Fibroblast of peridontal ligament (primary cell): ENCODE data around the gene RUNX1.
"Not testable (repeated sequence)": the region's sequence is repeated elsewhere in the genome, so short reads cannot be mapped to it uniquely, and the experiment has no call there.

Experiments
- DNase-seq: peaks from one replicate; pipeline ENCODE4 v3.0.0-alpha.2; 2010; ENCODE audit errors: extremely low read depth

Gene RUNX1

GRCh38 chr21:34807146-34807880 is 241.8 kb downstream of the RUNX1 start:
- DNase-seq, result peak; percentile 88

GRCh38 chr21:34806423-34806822 is 242.7 kb downstream of the RUNX1 start:
- DNase-seq, result no peak

GRCh38 chr21:34805157-34805556 is 243.9 kb downstream of the RUNX1 start:
- no peak for DNase-seq

- DNase-seq, result not testable (repeated sequence)
Observed at GRCh38 chr21:34804584-34804983, 244.5 kb downstream of the RUNX1 start.

GRCh38 chr21:34803782-34804370 is 245.2 kb downstream of the RUNX1 start:
- no peak for DNase-seq

GRCh38 chr21:34802180-34802899 is 246.8 kb downstream of the RUNX1 start:
- DNase-seq, result no peak

- DNase-seq, result no peak
Observed at GRCh38 chr21:34801519-34802132, 247.5 kb downstream of the RUNX1 start.

GRCh38 chr21:34800797-34801518 is 248.1 kb downstream of the RUNX1 start:
- DNase-seq, result peak; percentile 43

GRCh38 chr21:34799092-34799491 is 250.0 kb downstream of the RUNX1 start:
- DNase-seq, result no peak

- peak; percentile 23 for DNase-seq
Observed at GRCh38 chr21:34797921-34798535, 251.1 kb downstream of the RUNX1 start.

- no peak for DNase-seq
Observed at GRCh38 chr21:34797201-34797525, 251.9 kb downstream of the RUNX1 start.

- peak; percentile 26 for DNase-seq
Observed at GRCh38 chr21:34796518-34797200, 252.4 kb downstream of the RUNX1 start.

- DNase-seq, result peak; percentile 65
Observed at GRCh38 chr21:34795548-34796180, 253.4 kb downstream of the RUNX1 start.

GRCh38 chr21:34795175-34795547 is 253.9 kb downstream of the RUNX1 start:
- peak; percentile 64 for DNase-seq

GRCh38 chr21:34794686-34795085 is 254.4 kb downstream of the RUNX1 start:
- no peak for DNase-seq

- DNase-seq, result no peak
Observed at GRCh38 chr21:34793471-34793870, 255.6 kb downstream of the RUNX1 start.

- DNase-seq, result no peak
Observed at GRCh38 chr21:34792504-34793089, 256.5 kb downstream of the RUNX1 start.

GRCh38 chr21:34791776-34792503 is 257.2 kb downstream of the RUNX1 start:
- DNase-seq, result no peak

GRCh38 chr21:34790834-34791233 is 258.3 kb downstream of the RUNX1 start:
- DNase-seq, result no peak
